Endothelial cell of umbilical vein (primary cell): Measurements from ENCODE around the gene OR4K1. TPM values are rescaled to one million over a fixed set of nuclear protein-coding genes. Genes with fewer than 3 reads are reported as not detected.

ENCODE experiments used
- Bru-seq: library from RNA; stranded (reverse); fragments of 400-500 nt; gene quantifications from one replicate; lab custom pipeline; 2021; lab: Mats Ljungman, UMichigan
- BruChase-seq, 2 experiments: library from RNA; stranded (reverse); fragments of 400-500 nt; gene quantifications; one replicate each; lab custom pipeline; 2021; lab: Mats Ljungman, UMichigan
- BruUV-seq: library from RNA; stranded (reverse); fragments of 400-500 nt; replicated peaks from 2 replicates; lab custom pipeline; 2021; lab: Mats Ljungman, UMichigan
- CTCF ChIA-PET: fragments of 300-600, 350-600 bp; sonication (Branson Sonifier 250); formaldehyde crosslinking; loops from one replicate; lab custom pipeline; 2021; ENCODE audit warnings: antibody characterized with exemption, inconsistent platforms; lab: Charles Lee
- POLR2A ChIA-PET: fragments of 300-600, 350-600 bp; sonication (Branson Sonifier 250); formaldehyde crosslinking; loops from one replicate; lab custom pipeline; 2021; ENCODE audit warnings: antibody characterized with exemption, inconsistent platforms; lab: Charles Lee
- DNase-seq: peaks from one replicate; pipeline ENCODE4 v3.0.0-alpha.2; 2011; ENCODE audit warnings: low read depth, low spot score
- FAIRE-seq: peaks from 2 replicates; lab custom pipeline; 2011; peaks lifted over from hg19 to GRCh38; lab: Jason Lieb, UNC
- H2AFZ ChIP-seq: 2 replicates; pipeline ENCODE4 v1.6.0; 2012; ENCODE audit warnings: low read depth, low read length, control low read depth, inconsistent platforms
- H3K27ac ChIP-seq: 2 replicates; pipeline ENCODE4 v1.5.1; 2011; ENCODE audit warnings: low read depth, mild to moderate bottlenecking, control low read depth, low read length, moderate library complexity; ENCODE audit not compliant: insufficient read depth
- H3K27me3 ChIP-seq, 2 experiments: 2 replicates each; pipeline versions ENCODE4 v1.6.0 to v1.6.1; 2011; ENCODE audit warnings: low read length in 2 of 2, mixed read lengths in 1 of 2; ENCODE audit not compliant: control insufficient read depth in 2 of 2, insufficient read depth in 2 of 2
- H3K36me3 ChIP-seq, 2 experiments: 2 replicates in 1 of 2; 3 replicates in 1 of 2; pipeline ENCODE4 v1.5.1; 2011; ENCODE audit warnings: low read length in 2 of 2, mild to moderate bottlenecking in 1 of 2, moderate library complexity in 1 of 2; ENCODE audit not compliant: control insufficient read depth in 2 of 2, insufficient read depth in 2 of 2; ENCODE audit errors: extremely low read depth in 1 of 2
- H3K4me1 ChIP-seq: 3 replicates; pipeline ENCODE4 v1.5.1; 2011; ENCODE audit warnings: mild to moderate bottlenecking, low read length; ENCODE audit not compliant: control insufficient read depth, insufficient read depth; ENCODE audit errors: extremely low read depth
- H3K4me2 ChIP-seq: 2 replicates; pipeline ENCODE4 v1.6.1; 2011; ENCODE audit warnings: low read length, control low read depth, mixed read lengths; ENCODE audit not compliant: insufficient read depth
- H3K4me3 ChIP-seq, 3 experiments: fragments of 200-600 bp in 1 of 3; sonication (generic), shearing (Covaris generic) in 1 of 3; replicated peaks in 1 of 3; 2 replicates each; pipeline ENCODE4 v1.5.1; 2011 to 2016; ENCODE audit warnings: control low read depth in 3 of 3, low read length in 3 of 3, mild to moderate bottlenecking in 2 of 3, inconsistent platforms in 1 of 3, low read depth in 1 of 3, moderate library complexity in 1 of 3; ENCODE audit not compliant: insufficient read depth in 1 of 3
- H3K79me2 ChIP-seq: 2 replicates; pipeline ENCODE4 v1.6.0; 2012; ENCODE audit warnings: low read length, inconsistent platforms; ENCODE audit not compliant: control insufficient read depth, insufficient read depth
- H3K9ac ChIP-seq: replicated peaks from 2 replicates; pipeline ENCODE3; 2011; ENCODE audit warnings: low read length, control low read depth; ENCODE audit not compliant: insufficient read depth; ENCODE audit errors: extremely low read depth
- H3K9me1 ChIP-seq: replicated peaks from 3 replicates; pipeline ENCODE4 v1.6.0; 2011; ENCODE audit warnings: mild to moderate bottlenecking, low read length; ENCODE audit not compliant: control insufficient read depth, insufficient read depth; ENCODE audit errors: extremely low read depth
- H3K9me3 ChIP-seq: replicated peaks from 2 replicates; pipeline ENCODE4 v1.5.1; 2012; ENCODE audit warnings: low read length, inconsistent platforms; ENCODE audit not compliant: control insufficient read depth, insufficient read depth
- H4K20me1 ChIP-seq: replicated peaks from 2 replicates; pipeline ENCODE3; 2011; ENCODE audit warnings: mild to moderate bottlenecking, low read length; ENCODE audit not compliant: control insufficient read depth, insufficient read depth; ENCODE audit errors: extremely low read depth
- EZH2 ChIP-seq: IDR thresholded peaks from 2 replicates; pipeline ENCODE4 v1.6.1; 2012; ENCODE audit warnings: borderline replicate concordance, low read depth, mild to moderate bottlenecking, moderate library complexity, low read length, inconsistent platforms; ENCODE audit not compliant: severe bottlenecking
- FOS ChIP-seq: IDR thresholded peaks from 2 replicates; pipeline ENCODE4 v1.6.1; 2011; ENCODE audit warnings: mild to moderate bottlenecking, low read length, moderate library complexity, borderline replicate concordance; ENCODE audit not compliant: insufficient read depth
- GATA2 ChIP-seq: IDR thresholded peaks from 2 replicates; pipeline ENCODE4 v1.7.0; 2011; ENCODE audit warnings: low read depth, mild to moderate bottlenecking, moderate library complexity, mixed read lengths, low read length; ENCODE audit not compliant: insufficient read length, insufficient read depth
- JUN ChIP-seq: IDR thresholded peaks from 2 replicates; pipeline ENCODE4 v1.6.1; 2011; ENCODE audit warnings: borderline replicate concordance, low read depth; ENCODE audit not compliant: insufficient read length, insufficient read depth
- MAX ChIP-seq: IDR thresholded peaks from 2 replicates; pipeline ENCODE4 v1.6.1; 2011; ENCODE audit not compliant: insufficient read depth, insufficient read length
- MYC ChIP-seq: IDR thresholded peaks from one replicate; pipeline ENCODE4 v1.6.1; 2011; ENCODE audit warnings: mild to moderate bottlenecking, low read depth, low read length
- POLR2A ChIP-seq: IDR thresholded peaks from 2 replicates; pipeline ENCODE4 v1.6.1; 2012; ENCODE audit warnings: low read depth, mild to moderate bottlenecking, control low read depth, low read length
- POLR2AphosphoS5 ChIP-seq: IDR thresholded peaks from 2 replicates; pipeline ENCODE4 v1.6.1; 2012; ENCODE audit warnings: low read depth, mild to moderate bottlenecking, control low read depth, low read length, moderate library complexity; ENCODE audit not compliant: insufficient read depth
- dilution Hi-C: fragments of 300-500 bp; cut with MboI; formaldehyde crosslinking; loops from one replicate; pipeline ENCODE4 v1.15.0; 2019; ENCODE audit warnings: low sequenced_read_pairs; ENCODE audit not compliant: extremely low pct_ligation_motif_present
- intact Hi-C: fragments of 100-400 bp; cut with micrococcal nuclease; formaldehyde crosslinking; loops from one replicate; pipeline ENCODE4 v1.10.0; 2022
- long read RNA-seq: library from polyadenylated mRNA; stranded (forward); transcript quantifications from one replicate; pipeline ENCODE4 v2.0.0, GENCODE V29; 2021
- polyA minus RNA-seq, 3 experiments: library from RNA; depleted of rRNA, polyadenylated mRNA; stranded (reverse); fragments of >200 nt; gene quantifications; 1 replicate in 1 of 3; 2 replicates in 2 of 3; pipeline ENCODE4 v1.2.3, GENCODE V29; 2011
- polyA plus RNA-seq, 4 experiments: library from polyadenylated mRNA; depleted of rRNA in 3 of 4; stranded (reverse) in 3 of 4; unstranded in 1 of 4; fragments of >200 nt; gene quantifications; 2 replicates each; pipeline versions ENCODE4 v1.2.1 to v1.2.3, GENCODE V29; 2011 to 2012; ENCODE audit warnings: missing spikeins in 1 of 4
- total RNA-seq: library from RNA; stranded (reverse); gene quantifications from 2 replicates; pipeline ENCODE4 v1.2.3, GENCODE V29; 2021
- TF ChIP-seq, protein P1 (sequence below), 2 donors: IDR thresholded peaks; 1 replicate in 1 of 2; 2 replicates in 1 of 2; pipeline ENCODE4 v1.5.1; 2011; ENCODE audit warnings: low read length in 2 of 2, mild to moderate bottlenecking in 2 of 2, moderate library complexity in 2 of 2, control low read depth in 1 of 2, inconsistent platforms in 1 of 2, low read depth in 1 of 2; ENCODE audit not compliant: insufficient read depth in 1 of 2; ENCODE audit errors: extremely low read depth in 1 of 2

The OR4K1 gene
- total RNA-seq (not detected in 2 replicates), polyA plus RNA-seq (not detected in 2 replicates), polyA minus RNA-seq (not detected in 2 replicates), Bru-seq, nascent RNA (not detected), BruChase-seq, experiment 1, labeled RNA remaining after a 6-hour chase (not detected), BruChase-seq, experiment 2, labeled RNA remaining after a 2-hour chase (not detected)
- not detected in 2 replicates for polyA plus RNA-seq (2011; cell fraction: cytosol; rRNA removed)
- not detected in 2 replicates for polyA plus RNA-seq (2011; cell fraction: nucleus; rRNA removed)
- polyA plus RNA-seq (2012) = not detected in 2 replicates
- not detected for polyA minus RNA-seq (2011; cell fraction: cytosol; rRNA and poly(A)+ RNA removed)
- not detected in 2 replicates for polyA minus RNA-seq (2011; cell fraction: nucleus; rRNA and poly(A)+ RNA removed)
- long read RNA-seq = 0 reads

DNA sequence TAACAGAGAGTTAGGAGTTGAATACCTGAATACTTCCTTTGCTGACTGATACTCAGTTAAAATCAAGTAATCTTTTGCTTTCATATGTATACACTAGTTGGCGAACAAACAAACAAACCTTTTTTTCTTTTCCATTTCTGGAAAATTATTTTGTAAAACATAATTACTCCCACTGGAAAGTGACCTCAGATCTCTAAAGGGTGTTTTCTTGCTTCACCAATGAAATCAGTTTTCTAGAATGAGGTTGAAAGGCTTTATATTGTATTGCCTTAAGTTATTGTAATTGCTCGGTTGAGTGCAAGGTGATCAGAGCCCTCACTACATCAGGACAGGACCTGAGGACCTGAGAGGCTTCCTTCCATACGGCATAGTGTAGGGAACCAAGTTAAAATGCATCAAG lies at the start of gene OR4K1:
TSS of gene OR4K1 (plus strand) at position 301 of the 400 bp plus-strand sequence. CDS start 4,750 bp downstream, outside the sequence.
- Histone ChIP-seq H3K4me1 (no peaks in the 10 kb centered on the region), H3K9ac (no peak within 1 kb of the TSS), H3K4me3 (no peak within 1 kb of the TSS), H4K20me1 (no peaks in the 10 kb centered on the region), H3K9me1 (no peaks in the 10 kb centered on the region), H3K36me3 (no peaks in the 10 kb centered on the region), H3K27ac (no peak within 1 kb of the TSS), H3K4me2 (no peak within 1 kb of the TSS), H3K79me2 (no peaks in the 10 kb centered on the region), H3K27me3 (no peaks in the 10 kb centered on the region), H3K9me3 (peaks cover 1% of the 10 kb centered on the region), H2AFZ (no peak within 1 kb of the TSS)
- ChIA-PET CTCF (no interaction called here), POLR2A (no interaction called here)
- TF ChIP-seq GATA2 (no peak), MYC (no peak), JUN (no peak), FOS (no peak)
- no peak for DNase-seq
- no peak for FAIRE-seq
- intact Hi-C loops (no loop called here), dilution Hi-C loops (no loop called here)
- no TSS peak for BruUV-seq

DNA sequence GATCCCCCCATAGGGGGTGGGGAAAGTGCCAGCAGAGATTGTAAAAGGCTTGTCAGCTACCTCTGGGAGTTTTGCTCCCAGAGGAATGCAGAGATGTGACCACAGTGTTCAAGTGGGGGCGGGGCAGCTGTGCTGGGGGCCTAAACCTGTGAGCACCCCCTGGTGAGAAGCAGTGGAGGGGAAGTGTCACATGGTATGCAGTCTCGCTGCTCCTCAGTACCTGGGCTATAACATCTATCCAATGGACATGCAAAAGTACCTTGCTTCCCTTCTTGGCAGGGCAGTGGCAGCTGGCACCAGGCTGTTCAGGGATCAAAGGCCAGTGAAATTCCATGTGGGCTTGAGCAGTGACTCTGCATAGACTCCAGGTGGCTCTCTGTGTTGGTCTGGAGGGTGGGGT lies 35.4 kb upstream of the OR4K1 start:
- no peaks in the 10 kb centered on the region for H3K79me2 ChIP-seq
- H3K36me3 ChIP-seq = no peaks in the 10 kb centered on the region
- no peaks in the 10 kb centered on the region for H3K27me3 ChIP-seq
- no peak overlapping the region for H3K27ac ChIP-seq
- no peak for TF ChIP-seq POLR2A
- no peak for TF ChIP-seq EZH2
- no peak for TF ChIP-seq FOS
- no peak for TF ChIP-seq POLR2AphosphoS5
- TF ChIP-seq, protein P1, sequence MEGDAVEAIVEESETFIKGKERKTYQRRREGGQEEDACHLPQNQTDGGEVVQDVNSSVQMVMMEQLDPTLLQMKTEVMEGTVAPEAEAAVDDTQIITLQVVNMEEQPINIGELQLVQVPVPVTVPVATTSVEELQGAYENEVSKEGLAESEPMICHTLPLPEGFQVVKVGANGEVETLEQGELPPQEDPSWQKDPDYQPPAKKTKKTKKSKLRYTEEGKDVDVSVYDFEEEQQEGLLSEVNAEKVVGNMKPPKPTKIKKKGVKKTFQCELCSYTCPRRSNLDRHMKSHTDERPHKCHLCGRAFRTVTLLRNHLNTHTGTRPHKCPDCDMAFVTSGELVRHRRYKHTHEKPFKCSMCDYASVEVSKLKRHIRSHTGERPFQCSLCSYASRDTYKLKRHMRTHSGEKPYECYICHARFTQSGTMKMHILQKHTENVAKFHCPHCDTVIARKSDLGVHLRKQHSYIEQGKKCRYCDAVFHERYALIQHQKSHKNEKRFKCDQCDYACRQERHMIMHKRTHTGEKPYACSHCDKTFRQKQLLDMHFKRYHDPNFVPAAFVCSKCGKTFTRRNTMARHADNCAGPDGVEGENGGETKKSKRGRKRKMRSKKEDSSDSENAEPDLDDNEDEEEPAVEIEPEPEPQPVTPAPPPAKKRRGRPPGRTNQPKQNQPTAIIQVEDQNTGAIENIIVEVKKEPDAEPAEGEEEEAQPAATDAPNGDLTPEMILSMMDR (IDR thresholded peaks at IDR 0.05; ENCODE audit: extremely low read depth in 1 of 2, insufficient read depth in 1 of 2, low read depth in 1 of 2, low read length in 2 of 2) = no peak
- TF ChIP-seq MYC = no peak
- TF ChIP-seq JUN = no peak
- no peak for TF ChIP-seq MAX
- no peaks in the 10 kb centered on the region for H4K20me1 ChIP-seq
- no peak overlapping the region for H3K9ac ChIP-seq
- DNase-seq (no peak), FAIRE-seq (no peak)
- ChIA-PET POLR2A (no interaction called here), CTCF (no interaction called here)
- intact Hi-C loops = no loop called here
- no peaks in the 10 kb centered on the region for H3K4me1 ChIP-seq
- BruUV-seq = no TSS peak
- no peak overlapping the region for H3K4me3 ChIP-seq
- no peaks in the 10 kb centered on the region for H3K9me1 ChIP-seq
- H2AFZ ChIP-seq = no peak overlapping the region
- no peak overlapping the region for H3K4me2 ChIP-seq
- H3K9me3 ChIP-seq = peaks cover 5% of the 10 kb centered on the region
- dilution Hi-C loops = no loop called here
